Heart left ventricle (tissue), 13 donors: ENCODE measurements around the gene TRIAP1.

Source experiments
- CTCF ChIP-seq, 12 donors: fragments of 200-600 bp; sonication (generic) in 4 of 12; IDR thresholded peaks; one replicate each; pipeline versions ENCODE4 v1.5.0 to v1.8.0; 2018 to 2022; ENCODE audit warnings: antibody characterized with exemption in 12 of 12, mild to moderate bottlenecking in 5 of 12
- POLR2A ChIP-seq, 2 donors: fragments of 450-650 bp; IDR thresholded peaks; one replicate each; pipeline ENCODE4 v1.6.1; 2017; ENCODE audit warnings: antibody characterized with exemption in 2 of 2, mild to moderate bottlenecking in 2 of 2, moderate library complexity in 2 of 2
- donor health status: ischemic (EF 13 %, LVEDD 7.1; RV severe dilation, severe dysfunction).
- donor health status: DM: no; HTN: yes; CAD: no.
- donor health status: DM: no; HTN: no; CAD: no.
- donor health status: ischemic (EF 25% LVEDD 6.9; RV normal size, moderate dysfunction).
- donor health status: ischemic (EF 25% LVEDD 5.7; RV mildly dilated, moderate dysfunction).
- donor health status: ischemic (EF 35%, LVEDD 5.7; RV mildly dilated, moderate dysfunction).
- donor health status: nonischemic (EF 11% LVEDD 7.7; RV severe dilation, severe dysfunction).
- donor health status: DM: yes; HTN: yes; CAD: no.
- donor health status: PGD.
- donor health status: ischemic (EF 29% LVEDD 5.4; RV normal size, mild dysfunction).
- donor health status: nonischemic (EF 23%, LVEDD 6.1; RV moderate dilation, normal function).

DNA sequence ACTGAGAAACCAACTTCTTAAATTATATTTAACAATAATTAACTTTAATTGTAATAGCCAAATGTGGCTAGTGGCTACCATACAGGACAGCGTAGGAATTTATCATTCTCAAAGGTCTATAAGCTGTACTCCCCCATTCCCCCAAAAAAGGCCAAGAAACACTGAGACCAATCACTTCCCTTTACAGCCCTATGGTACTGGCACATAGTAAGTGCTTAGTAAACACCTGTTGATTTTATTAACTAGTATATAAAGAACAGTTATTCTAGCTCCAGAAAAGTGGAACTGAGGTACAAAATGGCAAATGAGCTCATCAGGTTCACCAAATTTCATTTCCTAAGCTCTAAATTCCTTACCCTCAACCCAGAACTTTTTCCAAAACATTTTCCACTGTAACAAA lies 29.5 kb upstream of the TRIAP1 start:
- no peak for TF ChIP-seq CTCF (IDR thresholded peaks at IDR 0.05)
- no peak for TF ChIP-seq POLR2A (IDR thresholded peaks at IDR 0.05)
